Skin of body (tissue), 2 donors: ENCODE results near the gene CHCHD3. TPM values are rescaled to one million over a fixed set of nuclear protein-coding genes. Genes with fewer than 3 reads are reported as not detected.

ENCODE experiments used
- DNase-seq: peaks from one replicate; lab custom pipeline; 2025; lab: John Stamatoyannopoulos, UW
- total RNA-seq: library from RNA; depleted of rRNA; stranded (reverse); fragments of >200 nt; gene quantifications from one replicate; pipeline ENCODE4 v1.2.3, GENCODE V29; 2014

CHCHD3 gene
- total RNA-seq, 1 donor from 2014 or later: 62.7 TPM

GRCh38 chr7:133079296-133079695 is 2.6 kb downstream of the CHCHD3 start:
- DNase-seq: no peak

- DNase-seq: no peak
Measured at GRCh38 chr7:133077394-133077793, 4.5 kb downstream of the CHCHD3 start.

- DNase-seq: no peak
Measured at GRCh38 chr7:133076142-133076541, 5.7 kb downstream of the CHCHD3 start.

GRCh38 chr7:133071506-133071905 is 10.4 kb downstream of the CHCHD3 start:
- DNase-seq: no peak

- no peak for DNase-seq
Measured at GRCh38 chr7:133070562-133070961, 11.3 kb downstream of the CHCHD3 start.

- DNase-seq: no peak
Measured at GRCh38 chr7:133065301-133065700, 16.6 kb downstream of the CHCHD3 start.

GRCh38 chr7:133064082-133064820 is 17.6 kb downstream of the CHCHD3 start:
- no peak for DNase-seq

GRCh38 chr7:133061792-133062191 is 20.1 kb downstream of the CHCHD3 start:
- no peak for DNase-seq

GRCh38 chr7:133061357-133061756 is 20.5 kb downstream of the CHCHD3 start:
- DNase-seq: no peak

- no peak for DNase-seq
Measured at GRCh38 chr7:133060004-133060403, 21.9 kb downstream of the CHCHD3 start.

- no peak for DNase-seq
Measured at GRCh38 chr7:133059263-133059662, 22.6 kb downstream of the CHCHD3 start.

- DNase-seq: no peak
Measured at GRCh38 chr7:133056370-133057238, 25.3 kb downstream of the CHCHD3 start.

GRCh38 chr7:133054162-133054840 is 27.6 kb downstream of the CHCHD3 start:
- peak; percentile 12 for DNase-seq

GRCh38 chr7:133053321-133053891 is 28.5 kb downstream of the CHCHD3 start:
- peak; percentile 81 for DNase-seq

- no peak for DNase-seq
Measured at GRCh38 chr7:133052826-133053225, 29.1 kb downstream of the CHCHD3 start.

- peak; percentile 15 for DNase-seq
Measured at GRCh38 chr7:133052401-133052756, 29.5 kb downstream of the CHCHD3 start.

- no peak for DNase-seq
Measured at GRCh38 chr7:133051719-133052400, 30.0 kb downstream of the CHCHD3 start.

- DNase-seq: no peak
Measured at GRCh38 chr7:133051066-133051465, 30.8 kb downstream of the CHCHD3 start.

GRCh38 chr7:133050200-133050995 is 31.5 kb downstream of the CHCHD3 start:
- no peak for DNase-seq

GRCh38 chr7:133048589-133048988 is 33.3 kb downstream of the CHCHD3 start:
- DNase-seq: peak; percentile 18
